Lung (tissue), 12 donors: Measurements from ENCODE around the gene TMEM30A. TPM values are rescaled to one million over a fixed set of nuclear protein-coding genes. Genes with fewer than 3 reads are reported as not detected.

Experiments used
- ATAC-seq: fragments of 200-7000 bp; cut with Tn5 transposase; one replicate; pipeline ENCODE4 v1.9.1; 2020; ENCODE audit warnings: moderate number of reproducible peaks; ENCODE audit not compliant: insufficient read depth, low FRiP score
- DNase-seq, 3 donors: peaks; one replicate each; pipeline ENCODE4 v3.0.0-alpha.2; 2013 to 2017
- H3K27ac ChIP-seq, 2 donors: one replicate each; pipeline ENCODE4 v1.5.1; 2013; ENCODE audit warnings: mild to moderate bottlenecking in 2 of 2, moderate library complexity in 2 of 2, control low read depth in 1 of 2, inconsistent platforms in 1 of 2, low read depth in 1 of 2, low read length in 1 of 2
- H3K27me3 ChIP-seq, 3 donors: one replicate each; pipeline ENCODE4 v1.5.1; 2013; ENCODE audit warnings: low read length in 2 of 3; ENCODE audit not compliant: control insufficient read depth in 3 of 3, insufficient read depth in 3 of 3
- H3K36me3 ChIP-seq, 4 donors: one replicate each; pipeline ENCODE4 v1.5.1; 2013; ENCODE audit warnings: low read length in 4 of 4, mild to moderate bottlenecking in 1 of 4, moderate library complexity in 1 of 4; ENCODE audit not compliant: control insufficient read depth in 4 of 4, insufficient read depth in 4 of 4
- H3K4me1 ChIP-seq, 5 donors: one replicate each; pipeline ENCODE4 v1.5.1; 2013; ENCODE audit warnings: low read length in 5 of 5, mild to moderate bottlenecking in 2 of 5, moderate library complexity in 1 of 5; ENCODE audit not compliant: control insufficient read depth in 5 of 5, insufficient read depth in 5 of 5
- H3K4me3 ChIP-seq: one replicate; pipeline ENCODE4 v1.5.1; 2013; ENCODE audit warnings: mild to moderate bottlenecking, control low read depth, moderate library complexity
- H3K9ac ChIP-seq, 2 donors: one replicate each; pipeline ENCODE4 v1.5.1; 2013; ENCODE audit warnings: low read length in 2 of 2, control low read depth in 1 of 2; ENCODE audit not compliant: insufficient read depth in 1 of 2
- H3K9me3 ChIP-seq, 4 donors: one replicate each; pipeline ENCODE4 v1.5.1; 2013; ENCODE audit warnings: low read length in 3 of 4, mild to moderate bottlenecking in 1 of 4, moderate library complexity in 1 of 4; ENCODE audit not compliant: control insufficient read depth in 4 of 4, insufficient read depth in 3 of 4
- CTCF ChIP-seq: IDR thresholded peaks from 2 replicates; pipeline ENCODE4 v1.5.1; 2012; ENCODE audit warnings: mild to moderate bottlenecking; ENCODE audit errors: control extremely low read depth, extremely low read depth
- WGBS, 2 donors: extraction: QIAGEN DNeasy Blood & Tissue Kit; methylation state at CpG; one replicate each; pipeline ENCODE4 v1.1.7; 2013; 5-methylcytosine and 5-hydroxymethylcytosine counted together
- polyA plus RNA-seq, 2 donors: library from polyadenylated mRNA; stranded (reverse); fragments of 200-250 nt; gene quantifications; one replicate each; pipeline ENCODE4 v1.2.1, GENCODE V29; 2013
- total RNA-seq, 2 donors: library from RNA; depleted of rRNA in 1 of 2; stranded (reverse); fragments of >200 nt in 1 of 2; gene quantifications; one replicate each; pipeline ENCODE4 v1.2.1, GENCODE V29; 2014 to 2021
- donor health status: control.
- donor health status: control.
- donor health status: Bipolar disorder and iron deficiency.
- donor health status: healthy.
- donor health status: DM: yes; HTN: yes; CAD: no.

TMEM30A gene
- total and polyA plus RNA-seq, 4 donors, result 46.4 to 164 (median 99.4) TPM

- peaks cover 0 to 5% (median under 1%) of the 10 kb centered on the region in 4 donors for H3K36me3 ChIP-seq
- 15 to 23% methylated on average over 15 of the region's 15 CpGs for WGBS, 2 donors
- DNase-seq (no peak), ATAC-seq (no peak)
- peaks cover 0 to 12% (median 3%) of the 10 kb centered on the region in 5 donors for H3K4me1 ChIP-seq
- peaks cover 0 to 7% (median 3%) of the 10 kb centered on the region in 3 donors for H3K27me3 ChIP-seq
- H3K9me3 ChIP-seq, result no peaks in the 10 kb centered on the region
- H3K4me3 ChIP-seq, result peak overlapping the region; percentile 41
- H3K27ac ChIP-seq, result peak overlapping the region; percentile 94 to 96
- peak overlapping the region; percentile 94 for H3K9ac ChIP-seq
- TF ChIP-seq CTCF, result no peak
Measured at GRCh38 chr6:75244063-75244584, 40.5 kb downstream of the TMEM30A start.

GRCh38 chr6:75243333-75244062 lies 41.1 kb downstream of the TMEM30A start, which contains the start of gene COX7A2:
Gene COX7A2, minus strand, starts transcription at chr6:75243801. Its CDS starts 67 bp downstream, at chr6:75243734.
- peak; percentile 97 for ATAC-seq
- H3K9ac ChIP-seq, result peak within 1 kb of the TSS; percentile 94 to 99
- TF ChIP-seq CTCF, result no peak
- peaks cover 0 to 7% (median 3%) of the 10 kb centered on the region in 3 donors for H3K27me3 ChIP-seq
- peak within 1 kb of the TSS; percentile 94 to 96 for H3K27ac ChIP-seq
- peak within 1 kb of the TSS; percentile 92 for H3K4me3 ChIP-seq
- H3K4me1 ChIP-seq, result peaks cover 0 to 12% (median 3%) of the 10 kb centered on the region in 5 donors
- H3K36me3 ChIP-seq, result peaks cover 0 to 5% (median 4%) of the 10 kb centered on the region in 4 donors
- DNase-seq, result peak; percentile 94 to 100 (median 97)
- no peaks in the 10 kb centered on the region for H3K9me3 ChIP-seq
- WGBS, 2 donors, result 0% methylated on average over 36 of the region's 36 CpGs

- H3K27ac ChIP-seq, result no peak overlapping the region
- H3K4me3 ChIP-seq, result no peak overlapping the region
- H3K36me3 ChIP-seq, result peaks cover 5 to 14% (median 10%) of the 10 kb centered on the region in 4 donors
- H3K4me1 ChIP-seq, result peaks cover 0 to 8% (median 4%) of the 10 kb centered on the region in 5 donors
- no peaks in the 10 kb centered on the region for H3K27me3 ChIP-seq
- TF ChIP-seq CTCF, result no peak
- no peaks in the 10 kb centered on the region for H3K9me3 ChIP-seq
- ATAC-seq (no peak), DNase-seq (no peak)
- 93 to 96% methylated on average over 4 of the region's 4 CpGs for WGBS, 2 donors
- no peak overlapping the region for H3K9ac ChIP-seq
Measured at GRCh38 chr6:75236630-75237029, 48.0 kb downstream of the TMEM30A start.
